NCI-H1417 (cell line): ENCODE data around the gene TIAM1.

Source experiments
- DNase-seq, 3 experiments: peaks; one replicate each; lab custom pipeline; 2025; lab: John Stamatoyannopoulos, UW

The TIAM1 gene

GRCh38 chr21:31343680-31344480 is at the start of gene TIAM1:
TIAM1 (minus strand) TSS chr21:31344261; CDS start chr21:31266972, 77,289 bp downstream.
- no peak for DNase-seq

- DNase-seq = no peak
These were observed 43.6 kb upstream of the TIAM1 start for GRCh38 chr21:31387560-31388186.

GRCh38 chr21:31386006-31386405 is 41.9 kb upstream of the TIAM1 start:
- DNase-seq = no peak

GRCh38 chr21:31383770-31384169 is 39.7 kb upstream of the TIAM1 start:
- no peak for DNase-seq

- no peak for DNase-seq
These were observed 38.0 kb upstream of the TIAM1 start for GRCh38 chr21:31382060-31382459.

GRCh38 chr21:31376301-31376700 is 32.2 kb upstream of the TIAM1 start:
- DNase-seq = no peak

GRCh38 chr21:31374395-31374794 is 30.3 kb upstream of the TIAM1 start:
- no peak for DNase-seq

GRCh38 chr21:31372471-31372765 is 28.4 kb upstream of the TIAM1 start:
- DNase-seq = no peak

GRCh38 chr21:31371715-31372470 is 27.8 kb upstream of the TIAM1 start:
- no peak for DNase-seq

- DNase-seq = no peak
These were observed 27.0 kb upstream of the TIAM1 start for GRCh38 chr21:31370893-31371544.

GRCh38 chr21:31370281-31370892 is 26.3 kb upstream of the TIAM1 start:
- DNase-seq = no peak

GRCh38 chr21:31368361-31368760 is 24.3 kb upstream of the TIAM1 start:
- no peak for DNase-seq

GRCh38 chr21:31367801-31368200 is 23.7 kb upstream of the TIAM1 start:
- no peak for DNase-seq

GRCh38 chr21:31366825-31367224 is 22.8 kb upstream of the TIAM1 start:
- no peak for DNase-seq

- DNase-seq = peak in 1 of 3 experiments; percentile 12
These were observed 20.3 kb upstream of the TIAM1 start for GRCh38 chr21:31364253-31364945.

- DNase-seq = no peak
These were observed 19.7 kb upstream of the TIAM1 start for GRCh38 chr21:31363720-31364119.

- no peak for DNase-seq
These were observed 16.7 kb upstream of the TIAM1 start for GRCh38 chr21:31360717-31361116.

GRCh38 chr21:31358158-31358557 is 14.1 kb upstream of the TIAM1 start:
- no peak for DNase-seq

GRCh38 chr21:31356440-31356839 is 12.4 kb upstream of the TIAM1 start:
- DNase-seq = no peak

GRCh38 chr21:31354604-31355443 is 10.8 kb upstream of the TIAM1 start:
- no peak for DNase-seq

GRCh38 chr21:31354122-31354521 is 10.1 kb upstream of the TIAM1 start:
- no peak for DNase-seq
